NCI-H446 (cell line): Measurements from ENCODE around the gene P2RY8.
"Not testable (repeated sequence)": the region's sequence is repeated elsewhere in the genome, so short reads cannot be mapped to it uniquely, and the experiment has no call there.

ENCODE experiments used
- DNase-seq, 2 experiments: peaks; one replicate each; lab custom pipeline; 2025; lab: John Stamatoyannopoulos, UW

Gene P2RY8

GRCh38 chrX:1464041-1464970, 72.7 kb downstream of the P2RY8 start:
- no peak for DNase-seq

- DNase-seq: no peak
Observed at GRCh38 chrX:1463581-1463980, 73.4 kb downstream of the P2RY8 start.

- no peak for DNase-seq
Observed at GRCh38 chrX:1462596-1463251, 74.3 kb downstream of the P2RY8 start.

DNA sequence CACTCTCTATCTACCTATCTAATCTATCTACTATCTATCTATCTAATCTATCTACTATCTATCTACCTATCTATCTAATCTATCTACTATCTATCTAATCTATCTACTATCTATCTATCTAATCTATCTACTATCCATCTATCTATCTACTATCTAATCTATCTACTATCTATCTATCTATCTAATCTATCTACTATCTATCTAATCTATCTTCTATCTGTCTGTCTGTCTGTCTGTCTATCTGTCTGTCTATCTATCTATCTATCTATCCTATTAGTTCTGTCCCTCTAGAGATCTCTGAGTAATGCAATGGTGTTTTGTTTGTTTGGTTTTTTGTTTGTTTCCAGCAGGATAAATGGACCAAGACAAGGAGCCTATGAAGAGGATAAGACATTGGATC, 74.9 kb downstream of the P2RY8 start:
- DNase-seq: no peak

DNA sequence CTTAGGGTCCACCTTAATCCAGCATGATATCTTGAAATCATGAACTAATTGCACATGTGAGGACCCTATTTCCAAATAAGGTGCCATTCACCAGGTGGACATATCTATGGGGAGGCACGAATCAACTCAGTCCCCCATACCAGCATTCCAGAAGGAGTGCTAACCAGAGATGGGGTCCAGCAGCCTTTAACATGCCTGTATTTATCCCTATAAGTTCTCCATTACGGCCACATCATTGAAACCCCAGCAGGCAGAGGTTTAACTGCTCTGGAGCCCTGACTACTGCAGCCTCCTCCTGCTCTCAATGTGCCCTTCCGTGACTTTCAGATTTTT, 81.1 kb downstream of the P2RY8 start:
- no peak for DNase-seq

- no peak for DNase-seq
Observed at GRCh38 chrX:1453951-1454785, 82.8 kb downstream of the P2RY8 start.

DNA sequence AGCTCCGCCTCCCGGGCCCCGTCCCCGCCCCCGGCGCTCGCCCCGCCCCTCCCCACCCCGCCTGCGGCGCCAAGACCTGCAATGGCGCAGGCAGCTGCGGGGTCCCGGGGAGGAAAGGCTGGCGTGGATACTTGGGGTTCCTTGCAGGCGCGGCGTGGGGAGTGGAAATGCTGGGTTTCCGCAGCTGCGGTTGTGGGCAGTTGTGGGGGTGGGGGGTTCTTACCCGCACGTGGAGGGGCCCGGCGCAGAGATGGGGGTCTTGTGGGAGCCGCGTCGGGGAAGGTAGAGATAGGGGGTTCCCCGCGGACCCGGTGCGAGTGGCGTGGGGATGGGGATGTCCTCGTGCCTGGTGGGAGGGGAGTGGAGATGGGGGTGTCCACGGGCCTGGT, 83.6 kb downstream of the P2RY8 start:
- DNase-seq: no peak

GRCh38 chrX:1452516-1453394, 84.2 kb downstream of the P2RY8 start, which contains the start of gene ASMTL:
Gene ASMTL (minus strand): TSS chrX:1452909. CDS start chrX:1452840, 69 bp downstream.
- DNase-seq: no peak

DNA sequence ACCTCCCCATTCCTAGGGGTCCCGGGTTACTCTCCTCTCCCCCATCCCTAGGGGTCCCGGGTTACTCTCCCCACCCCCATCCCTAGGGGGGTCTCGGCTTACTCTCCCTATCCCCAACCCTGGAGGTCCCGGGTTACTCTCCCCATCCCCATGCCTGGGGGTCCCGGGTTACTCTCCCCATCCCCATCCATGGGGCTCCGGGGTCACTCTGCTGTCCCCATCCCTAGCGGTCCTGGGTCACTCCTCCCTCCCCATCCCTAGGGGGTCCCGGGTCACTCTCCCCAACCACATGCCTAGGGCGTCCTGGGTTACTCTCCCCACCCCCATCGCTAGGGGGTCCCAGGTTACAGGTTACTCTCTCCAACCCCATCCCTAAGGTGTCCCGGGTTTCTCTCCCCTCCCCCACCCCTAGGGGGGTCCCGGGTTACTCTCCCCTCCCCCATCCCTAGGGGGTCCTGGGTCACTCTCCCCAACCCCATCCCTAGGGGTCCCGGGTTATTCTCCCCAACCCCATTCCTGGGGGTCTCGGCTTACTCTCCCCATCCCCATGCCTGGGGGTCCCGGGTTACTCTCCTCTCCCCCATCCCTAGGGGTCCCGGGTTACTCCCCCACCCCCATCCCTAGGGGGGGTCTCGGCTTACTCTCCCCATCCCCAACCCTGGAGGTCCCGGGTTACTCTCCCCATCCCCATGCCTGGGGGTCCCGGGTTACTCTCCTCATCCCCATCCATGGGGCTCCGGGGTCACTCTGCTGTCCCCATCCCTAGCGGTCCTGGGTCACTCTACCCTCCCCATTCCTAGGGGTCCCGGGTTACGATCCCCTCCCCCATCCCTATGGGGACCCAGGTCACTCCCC, 85.1 kb downstream of the P2RY8 start:
- DNase-seq: no peak

GRCh38 chrX:1451251-1451660, 85.7 kb downstream of the P2RY8 start:
- no peak for DNase-seq

DNA sequence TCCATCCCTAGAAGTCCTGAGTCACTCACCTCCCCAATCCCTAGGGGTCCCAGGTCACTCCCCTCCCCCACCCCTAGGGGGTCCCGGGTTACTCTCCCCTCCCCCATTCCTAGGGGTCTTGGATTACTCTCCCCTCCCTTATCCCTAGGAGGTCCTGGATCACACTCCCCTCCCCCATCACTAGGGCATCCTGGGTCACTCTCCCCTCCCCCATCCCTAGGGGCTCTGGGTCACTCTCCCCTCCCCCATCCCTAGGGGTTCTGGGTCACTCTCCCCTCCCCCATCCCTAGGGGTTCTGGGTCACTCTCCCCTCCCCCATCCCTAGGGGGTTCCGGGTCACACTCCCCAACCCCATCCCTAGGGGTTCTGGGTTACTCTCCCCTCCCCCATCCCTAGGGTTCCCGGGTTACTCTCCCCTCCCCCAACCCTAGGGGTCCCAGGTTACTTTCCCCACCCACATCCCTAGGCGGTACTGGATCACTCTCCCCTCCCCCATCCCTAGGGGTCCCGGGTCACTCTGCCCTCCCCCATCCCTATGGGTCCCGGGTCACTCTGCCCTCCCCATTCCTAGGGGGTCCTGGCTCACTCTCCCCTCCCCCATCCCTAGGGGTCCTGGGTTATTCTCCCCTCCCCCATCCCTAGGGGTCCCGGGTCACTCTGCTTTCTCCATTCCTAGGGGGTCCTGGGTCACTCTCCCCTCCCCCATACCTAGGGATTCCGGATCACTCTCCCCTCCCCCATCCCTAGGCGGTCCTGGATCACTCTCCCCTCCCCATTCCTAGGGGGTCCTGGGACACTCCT, 86.4 kb downstream of the P2RY8 start:
- DNase-seq: no peak

DNA sequence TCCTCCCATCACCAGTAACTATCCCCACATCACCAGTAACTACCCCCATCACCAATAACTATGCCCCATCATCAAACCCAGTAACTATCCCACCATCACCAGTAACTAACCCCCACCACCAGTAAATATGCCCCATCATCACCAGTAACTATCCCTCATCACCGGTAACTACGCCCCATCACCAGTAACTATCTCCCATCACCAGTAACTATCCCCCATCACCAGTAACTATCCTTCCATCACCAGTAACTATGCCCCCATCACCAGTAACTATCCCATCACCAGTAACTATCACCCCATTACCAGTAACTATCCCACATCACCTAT, 87.2 kb downstream of the P2RY8 start:
- no peak for DNase-seq

GRCh38 chrX:1449036-1449822, 87.8 kb downstream of the P2RY8 start:
- DNase-seq: no peak

DNA sequence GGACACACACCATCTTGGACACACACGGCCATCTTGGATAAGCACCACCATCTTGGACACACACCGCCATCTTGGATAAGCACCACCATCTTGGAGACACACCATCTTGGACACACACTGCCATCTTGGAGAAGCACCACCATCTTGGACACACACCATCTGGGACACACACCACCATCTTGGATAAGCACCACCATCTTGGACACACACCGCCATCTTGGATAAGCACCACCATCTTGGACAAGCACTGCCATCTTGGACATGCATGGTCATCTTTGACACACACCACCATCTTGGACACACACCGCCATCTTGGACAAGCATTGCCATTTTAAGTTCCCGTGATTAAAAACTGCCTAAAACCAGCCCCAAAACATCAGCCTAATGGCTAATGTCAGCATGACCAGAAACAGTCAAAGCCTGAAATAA, 88.4 kb downstream of the P2RY8 start:
- DNase-seq: not testable (repeated sequence)

DNA sequence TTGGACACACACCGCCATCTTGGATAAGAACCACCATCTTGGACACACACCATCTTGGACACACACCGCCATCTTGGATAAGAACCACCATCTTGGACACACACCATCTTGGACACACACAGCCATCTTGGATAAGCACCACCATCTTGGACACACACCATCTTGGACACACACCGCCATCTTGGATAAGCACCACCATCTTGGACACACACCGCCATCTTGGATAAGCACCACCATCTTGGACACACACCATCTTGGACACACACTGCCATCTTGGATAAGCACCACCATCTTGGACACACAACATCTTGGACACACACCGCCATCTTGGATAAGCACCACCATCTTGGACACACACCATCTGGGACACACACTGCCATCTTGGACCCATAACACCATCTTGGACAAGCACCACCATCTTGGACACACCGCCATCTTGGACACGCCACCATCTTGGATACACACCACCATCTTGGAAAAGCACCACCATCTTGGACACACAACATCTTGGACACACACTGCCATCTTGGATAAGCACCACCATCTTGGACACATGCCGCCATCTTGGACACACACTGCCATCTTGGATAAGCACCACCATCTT, 88.9 kb downstream of the P2RY8 start:
- not testable (repeated sequence) for DNase-seq

GRCh38 chrX:1446984-1447968, 89.7 kb downstream of the P2RY8 start:
- DNase-seq: not testable (repeated sequence)
